ENCODE results near the gene GXYLT2.

GXYLT2 gene

DNA sequence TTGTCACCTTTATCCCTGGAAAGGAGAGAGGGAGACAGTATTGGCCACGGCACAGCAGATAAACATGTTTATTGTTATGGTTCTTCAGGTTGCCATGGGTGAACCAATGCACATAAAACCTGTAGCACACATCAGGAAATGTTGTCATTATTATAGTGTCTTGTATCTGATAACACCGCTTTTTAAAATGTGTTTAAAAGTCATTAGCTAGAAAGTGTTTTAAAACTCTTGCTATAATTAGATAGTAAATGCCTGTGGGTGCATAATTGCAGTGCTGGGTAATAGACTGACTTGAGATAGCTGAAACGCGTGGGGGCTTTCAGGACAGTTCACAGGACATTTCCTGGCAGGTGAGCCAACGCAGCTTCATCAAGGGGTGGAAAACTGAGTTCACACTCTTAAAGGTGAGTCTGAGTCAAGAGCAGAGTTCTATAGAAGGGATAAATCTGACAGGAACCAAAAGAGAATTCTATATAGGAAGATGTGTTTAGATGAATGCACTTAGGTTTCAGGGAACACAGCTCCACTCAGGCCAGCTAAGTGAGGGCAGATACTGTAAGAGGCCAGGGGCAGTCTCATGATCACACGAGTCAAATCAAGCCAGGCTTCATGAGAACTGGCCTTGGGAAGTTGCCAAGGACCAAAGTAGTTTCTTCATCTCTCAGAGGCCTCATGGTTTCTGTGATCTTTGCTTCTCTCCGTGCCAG is 73.1 kb downstream of the GXYLT2 start:
- Histone ChIP-seq H3K9me3 (ENCODE audit: insufficient read depth, low read length, severe bottlenecking) (no peaks in the 10 kb centered on the region), H3K79me2 (ENCODE audit: insufficient read depth, low read length) (no peaks in the 10 kb centered on the region), H3K27me3 (ENCODE audit: insufficient read depth, low read length, poor library complexity) (no peaks in the 10 kb centered on the region), H3K4me3 (ENCODE audit: low read depth in 1 of 2, low read length in 2 of 2) (no peak overlapping the region), H3K4me1 (ENCODE audit: insufficient read depth, low read length) (no peaks in the 10 kb centered on the region), H2AFZ (ENCODE audit: low read depth, low read length) (no peak overlapping the region), H3K4me2 (ENCODE audit: insufficient read depth, low read length) (no peak overlapping the region), H4K20me1 (ENCODE audit: insufficient read depth, low read length) (no peaks in the 10 kb centered on the region), H3K36me3 (ENCODE audit: insufficient read depth, low read length) (peaks cover 66% of the 10 kb centered on the region), H3K9ac (ENCODE audit: low read depth, low read length) (no peak overlapping the region), H3K27ac (ENCODE audit: low read length) (no peak overlapping the region)
- DNase-seq (no peak), ATAC-seq (ENCODE audit: insufficient read depth, low read depth) (no peak)
- TF ChIP-seq EZH2 (IDR thresholded peaks at IDR 0.05; ENCODE audit: borderline replicate concordance, low read depth, low read length, severe bottlenecking) = no peak
- TF ChIP-seq, protein P1, sequence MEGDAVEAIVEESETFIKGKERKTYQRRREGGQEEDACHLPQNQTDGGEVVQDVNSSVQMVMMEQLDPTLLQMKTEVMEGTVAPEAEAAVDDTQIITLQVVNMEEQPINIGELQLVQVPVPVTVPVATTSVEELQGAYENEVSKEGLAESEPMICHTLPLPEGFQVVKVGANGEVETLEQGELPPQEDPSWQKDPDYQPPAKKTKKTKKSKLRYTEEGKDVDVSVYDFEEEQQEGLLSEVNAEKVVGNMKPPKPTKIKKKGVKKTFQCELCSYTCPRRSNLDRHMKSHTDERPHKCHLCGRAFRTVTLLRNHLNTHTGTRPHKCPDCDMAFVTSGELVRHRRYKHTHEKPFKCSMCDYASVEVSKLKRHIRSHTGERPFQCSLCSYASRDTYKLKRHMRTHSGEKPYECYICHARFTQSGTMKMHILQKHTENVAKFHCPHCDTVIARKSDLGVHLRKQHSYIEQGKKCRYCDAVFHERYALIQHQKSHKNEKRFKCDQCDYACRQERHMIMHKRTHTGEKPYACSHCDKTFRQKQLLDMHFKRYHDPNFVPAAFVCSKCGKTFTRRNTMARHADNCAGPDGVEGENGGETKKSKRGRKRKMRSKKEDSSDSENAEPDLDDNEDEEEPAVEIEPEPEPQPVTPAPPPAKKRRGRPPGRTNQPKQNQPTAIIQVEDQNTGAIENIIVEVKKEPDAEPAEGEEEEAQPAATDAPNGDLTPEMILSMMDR (IDR thresholded peaks at IDR 0.05; ENCODE audit: borderline replicate concordance, extremely low read depth, low read length, poor library complexity, severe bottlenecking) = no peak

DNA sequence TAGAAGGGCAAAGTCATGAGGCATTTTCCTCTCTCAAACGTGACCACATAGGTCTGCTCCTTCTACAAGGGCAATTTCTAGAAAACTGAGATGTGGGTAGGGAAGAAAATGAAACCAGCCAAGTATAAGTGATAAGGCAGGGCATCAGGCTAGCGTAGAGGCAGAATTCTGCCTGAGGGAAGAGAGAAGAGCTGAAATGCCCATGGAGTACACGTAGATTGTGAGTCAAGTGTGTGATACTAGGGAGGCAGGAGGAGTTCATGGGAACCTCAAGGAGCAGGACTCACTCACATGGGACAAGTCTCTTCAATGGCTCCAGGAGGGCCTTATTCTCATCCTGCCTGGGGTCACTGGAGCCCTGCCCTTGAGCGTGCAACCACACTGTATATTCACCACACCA is 73.9 kb downstream of the GXYLT2 start:
- TF ChIP-seq, protein P1 (IDR thresholded peaks at IDR 0.05; ENCODE audit: borderline replicate concordance, extremely low read depth, low read length, poor library complexity, severe bottlenecking) = no peak
- no peak for TF ChIP-seq EZH2 (IDR thresholded peaks at IDR 0.05; ENCODE audit: borderline replicate concordance, low read depth, low read length, severe bottlenecking)
- Histone ChIP-seq H3K27me3 (ENCODE audit: insufficient read depth, low read length, poor library complexity) (no peaks in the 10 kb centered on the region), H3K36me3 (ENCODE audit: insufficient read depth, low read length) (peaks cover 67% of the 10 kb centered on the region), H3K27ac (ENCODE audit: low read length) (no peak overlapping the region), H3K4me2 (ENCODE audit: insufficient read depth, low read length) (no peak overlapping the region), H3K9ac (ENCODE audit: low read depth, low read length) (no peak overlapping the region), H2AFZ (ENCODE audit: low read depth, low read length) (no peak overlapping the region), H4K20me1 (ENCODE audit: insufficient read depth, low read length) (no peaks in the 10 kb centered on the region), H3K4me1 (ENCODE audit: insufficient read depth, low read length) (no peaks in the 10 kb centered on the region), H3K79me2 (ENCODE audit: insufficient read depth, low read length) (no peaks in the 10 kb centered on the region), H3K4me3 (ENCODE audit: low read depth in 1 of 2, low read length in 2 of 2) (no peak overlapping the region), H3K9me3 (ENCODE audit: insufficient read depth, low read length, severe bottlenecking) (no peaks in the 10 kb centered on the region)
- DNase-seq = no peak
- peak; percentile 57; the same call in 1 of the 3 replicates for ATAC-seq (ENCODE audit: insufficient read depth, low read depth)

DNA sequence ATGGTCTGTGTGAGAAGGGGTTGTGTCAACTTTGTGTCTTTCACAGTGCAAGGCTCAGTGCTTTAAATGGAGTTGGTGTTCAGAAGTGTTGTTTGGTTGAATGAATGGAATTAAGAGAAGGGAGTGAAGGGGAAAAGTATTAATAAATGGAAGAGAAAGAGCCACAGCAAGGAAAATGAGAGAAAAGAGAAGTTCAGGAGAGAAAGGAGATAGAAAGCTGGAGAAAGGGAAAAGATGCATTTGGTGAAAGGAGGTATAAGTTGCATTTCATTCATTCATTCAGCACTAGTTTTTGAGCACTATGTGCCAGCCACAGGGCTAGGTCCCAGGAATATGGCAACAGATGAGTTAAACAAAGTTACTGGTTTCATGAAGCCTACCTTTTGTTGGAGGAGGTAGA is 74.5 kb downstream of the GXYLT2 start:
- Histone ChIP-seq H3K79me2 (ENCODE audit: insufficient read depth, low read length) (no peaks in the 10 kb centered on the region), H3K4me3 (ENCODE audit: low read depth in 1 of 2, low read length in 2 of 2) (no peak overlapping the region), H3K27me3 (ENCODE audit: insufficient read depth, low read length, poor library complexity) (no peaks in the 10 kb centered on the region), H3K4me1 (ENCODE audit: insufficient read depth, low read length) (no peaks in the 10 kb centered on the region), H2AFZ (ENCODE audit: low read depth, low read length) (no peak overlapping the region), H4K20me1 (ENCODE audit: insufficient read depth, low read length) (no peaks in the 10 kb centered on the region), H3K9me3 (ENCODE audit: insufficient read depth, low read length, severe bottlenecking) (no peaks in the 10 kb centered on the region), H3K9ac (ENCODE audit: low read depth, low read length) (no peak overlapping the region), H3K36me3 (ENCODE audit: insufficient read depth, low read length) (peaks cover 67% of the 10 kb centered on the region), H3K27ac (ENCODE audit: low read length) (no peak overlapping the region), H3K4me2 (ENCODE audit: insufficient read depth, low read length) (no peak overlapping the region)
- ATAC-seq (ENCODE audit: insufficient read depth, low read depth) (no peak), DNase-seq (no peak)
- no peak for TF ChIP-seq EZH2 (IDR thresholded peaks at IDR 0.05; ENCODE audit: borderline replicate concordance, low read depth, low read length, severe bottlenecking)
- TF ChIP-seq, protein P1 (IDR thresholded peaks at IDR 0.05; ENCODE audit: borderline replicate concordance, extremely low read depth, low read length, poor library complexity, severe bottlenecking) = no peak

All from DND-41 (cell line).